AG04449 (cell line): ENCODE measurements around the gene ABHD17B.

ENCODE experiments used
- CTCF ChIA-PET: fragments of 350-600 bp; formaldehyde crosslinking; extraction: SDS; loops from one replicate; lab custom pipeline; 2021; ENCODE audit warnings: antibody characterized with exemption; lab: Yijun Ruan, JAX
- POLR2A ChIA-PET: fragments of 400-600, 350-600 bp; formaldehyde crosslinking; extraction: SDS; loops from one replicate; lab custom pipeline; 2020; ENCODE audit warnings: antibody characterized with exemption, inconsistent platforms; lab: Yijun Ruan, JAX
- DNase-seq: peaks from one replicate; pipeline ENCODE4 v3.0.0-alpha.2; 2010; ENCODE audit warnings: low read depth, low spot score
- H3K4me3 ChIP-seq: 2 replicates; pipeline ENCODE4 v1.5.1; 2011; ENCODE audit warnings: low read depth, mild to moderate bottlenecking, control low read depth, low read length
- CTCF ChIP-seq: IDR thresholded peaks from one replicate; pipeline ENCODE4 v1.5.1; 2011; ENCODE audit warnings: mild to moderate bottlenecking, moderate library complexity, low read length, control low read depth, inconsistent platforms; ENCODE audit not compliant: insufficient read depth; ENCODE audit errors: missing control alignments

Gene ABHD17B

GRCh38 chr9:71847892-71848291 lies 63.1 kb downstream of the ABHD17B start:
- ChIA-PET CTCF (interaction anchor here (0.6 to 2.2 kb wide), 2 partner anchors 28 to 36 kb away, joined by 3 to 8 read pairs; no protein-coding TSS in a partner anchor), POLR2A (no interaction called here)
- H3K4me3 ChIP-seq, result no peak overlapping the region
- DNase-seq, result no peak
- no peak for TF ChIP-seq CTCF

- POLR2A ChIA-PET, result no interaction called here
- no peak overlapping the region for H3K4me3 ChIP-seq
- no peak for TF ChIP-seq CTCF
- DNase-seq, result no peak
- CTCF ChIA-PET, result no interaction called here
These were observed 66.2 kb downstream of the ABHD17B start for GRCh38 chr9:71844808-71845207.

GRCh38 chr9:71839668-71840067 lies 71.3 kb downstream of the ABHD17B start:
- TF ChIP-seq CTCF, result no peak
- no peak for DNase-seq
- ChIA-PET CTCF (no interaction called here), POLR2A (no interaction called here)
- no peak overlapping the region for H3K4me3 ChIP-seq

GRCh38 chr9:71835596-71835995 lies 75.4 kb downstream of the ABHD17B start:
- POLR2A ChIA-PET, result interaction anchor here (0.6 kb wide), 1 partner anchor 190 kb away, joined by 3 read pairs; no protein-coding TSS in a partner anchor

GRCh38 chr9:71830929-71831328 lies 80.1 kb downstream of the ABHD17B start:
- DNase-seq, result no peak
- no peak for TF ChIP-seq CTCF
- no peak overlapping the region for H3K4me3 ChIP-seq
- POLR2A ChIA-PET, result no interaction called here
- CTCF ChIA-PET, result interaction anchor here (1.9 kb wide), 1 partner anchor 12 kb away, joined by 5 read pairs; no protein-coding TSS in a partner anchor

More at GRCh38 chr9:71835596-71835995, 75.4 kb downstream of the ABHD17B start:
- TF ChIP-seq CTCF, result no peak
- DNase-seq, result no peak
- CTCF ChIA-PET, result interaction anchor here (2.3 kb wide), 1 partner anchor 16 kb away, joined by 6 read pairs; no protein-coding TSS in a partner anchor
- no peak overlapping the region for H3K4me3 ChIP-seq

GRCh38 chr9:71830153-71830552 lies 80.8 kb downstream of the ABHD17B start:
- POLR2A ChIA-PET, result no interaction called here
- CTCF ChIA-PET, result interaction anchor here (1.9 to 3.7 kb wide), 3 partner anchors 10 to 23 kb away, joined by 6 to 26 read pairs (median 6); no protein-coding TSS in a partner anchor
- H3K4me3 ChIP-seq, result no peak overlapping the region
- no peak for DNase-seq
- no peak for TF ChIP-seq CTCF
